CD14-positive monocyte (primary cell): ENCODE measurements around the gene HECW1. TPM values are rescaled to one million over a fixed set of nuclear protein-coding genes. Genes with fewer than 3 reads are reported as not detected.

Experiments used
- DNase-seq, 3 donors: peaks; one replicate each; pipeline ENCODE4 v3.0.0-alpha.2; 2011 to 2022
- H2AFZ ChIP-seq: 2 replicates; pipeline ENCODE4 v1.6.0; 2012; ENCODE audit warnings: mild to moderate bottlenecking, low read depth, low read length, inconsistent platforms; ENCODE audit not compliant: insufficient read depth, poor library complexity, severe bottlenecking
- H3K27ac ChIP-seq, 2 donors: 1 replicate in 1 of 2; 2 replicates in 1 of 2; pipeline ENCODE4 v1.5.1; 2012 to 2013; ENCODE audit warnings: low read length in 2 of 2, control low read depth in 1 of 2, inconsistent platforms in 1 of 2, low read depth in 1 of 2, mild to moderate bottlenecking in 1 of 2
- H3K27me3 ChIP-seq, 2 donors: one replicate each; pipeline versions ENCODE4 v1.6.0 to v1.6.1; 2011 to 2013; ENCODE audit warnings: low read length in 2 of 2; ENCODE audit not compliant: control insufficient read depth in 2 of 2, insufficient read depth in 2 of 2
- H3K36me3 ChIP-seq, 2 donors: replicated peaks in 1 of 2; 1 replicate in 1 of 2; 2 replicates in 1 of 2; pipeline versions ENCODE4 v1.5.1 to v1.6.1; 2012 to 2013; ENCODE audit warnings: low read length in 2 of 2, control low read depth in 1 of 2, inconsistent platforms in 1 of 2, mild to moderate bottlenecking in 1 of 2; ENCODE audit not compliant: insufficient read depth in 2 of 2, control insufficient read depth in 1 of 2
- H3K4me1 ChIP-seq, 2 donors: 1 replicate in 1 of 2; 2 replicates in 1 of 2; pipeline versions ENCODE4 v1.5.1 to v1.6.1; 2012 to 2013; ENCODE audit warnings: low read length in 2 of 2, control low read depth in 1 of 2, inconsistent platforms in 1 of 2, mild to moderate bottlenecking in 1 of 2, moderate library complexity in 1 of 2; ENCODE audit not compliant: insufficient read depth in 2 of 2, control insufficient read depth in 1 of 2
- H3K4me2 ChIP-seq: replicated peaks from 2 replicates; pipeline ENCODE3; 2012; ENCODE audit warnings: low read length, moderate library complexity, mild to moderate bottlenecking; ENCODE audit not compliant: poor library complexity, severe bottlenecking; ENCODE audit errors: extremely low read depth
- H3K4me3 ChIP-seq, 3 experiments: fragments of 200-600 bp in 1 of 3; sonication (generic) in 1 of 3; replicated peaks in 1 of 3; 1 replicate in 2 of 3; 2 replicates in 1 of 3; pipeline ENCODE4 v1.5.1; 2011 to 2013; ENCODE audit warnings: low read length in 3 of 3, mild to moderate bottlenecking in 3 of 3, control low read depth in 2 of 3, low read depth in 2 of 3, inconsistent platforms in 1 of 3, moderate library complexity in 1 of 3
- H3K79me2 ChIP-seq: 2 replicates; pipeline ENCODE4 v1.6.0; 2012; ENCODE audit warnings: mild to moderate bottlenecking, control low read depth, inconsistent platforms, low read length, moderate library complexity; ENCODE audit not compliant: insufficient read depth
- H3K9ac ChIP-seq: 2 replicates; pipeline ENCODE4 v1.6.0; 2017; ENCODE audit warnings: low read length, mild to moderate bottlenecking; ENCODE audit not compliant: insufficient read depth, poor library complexity, severe bottlenecking
- H3K9me3 ChIP-seq, 2 donors: replicated peaks in 1 of 2; 1 replicate in 1 of 2; 2 replicates in 1 of 2; pipeline versions ENCODE4 v1.5.1 to v1.6.1; 2012 to 2013; ENCODE audit warnings: low read length in 2 of 2, control low read depth in 1 of 2; ENCODE audit not compliant: control insufficient read depth in 1 of 2, insufficient read depth in 1 of 2
- H4K20me1 ChIP-seq: 2 replicates; pipeline ENCODE4 v1.6.0; 2012; ENCODE audit warnings: mild to moderate bottlenecking, low read length, control low read depth, moderate library complexity; ENCODE audit not compliant: insufficient read depth
- H3K27ac Mint-ChIP-seq, 7 donors: one replicate each; pipeline ENCODE4 v1.8.0; 2020; ENCODE audit warnings: mild to moderate bottlenecking in 7 of 7, mixed read lengths in 7 of 7, moderate library complexity in 6 of 7, inconsistent platforms in 2 of 7
- H3K27me3 Mint-ChIP-seq, 3 donors: one replicate each; pipeline ENCODE4 v1.8.0; 2021 to 2022; ENCODE audit warnings: low read depth in 3 of 3, mild to moderate bottlenecking in 3 of 3, mixed read lengths in 3 of 3, moderate library complexity in 3 of 3, inconsistent platforms in 1 of 3
- H3K36me3 Mint-ChIP-seq, 2 donors: one replicate each; pipeline ENCODE4 v1.8.0; 2020; ENCODE audit warnings: mixed read lengths in 2 of 2, inconsistent platforms in 1 of 2, mild to moderate bottlenecking in 1 of 2
- H3K4me1 Mint-ChIP-seq: one replicate; pipeline ENCODE4 v1.8.0; 2020; ENCODE audit warnings: mild to moderate bottlenecking, mixed read lengths
- H3K4me3 Mint-ChIP-seq, 2 donors: one replicate each; pipeline ENCODE4 v1.8.0; 2020; ENCODE audit warnings: mild to moderate bottlenecking in 2 of 2, mixed read lengths in 2 of 2, moderate library complexity in 1 of 2
- H3K9me3 Mint-ChIP-seq, 7 donors: one replicate each; pipeline ENCODE4 v1.8.0; 2020 to 2022; ENCODE audit warnings: mixed read lengths in 7 of 7, mild to moderate bottlenecking in 6 of 7, moderate library complexity in 6 of 7, inconsistent platforms in 2 of 7
- WGBS: methylation state at CpG from one replicate; pipeline ENCODE4 v1.1.5; 2013; ENCODE audit warnings: missing lambda C conversion rate; ENCODE audit not compliant: insufficient coverage; 5-methylcytosine and 5-hydroxymethylcytosine counted together
- intact Hi-C, 2 donors: fragments of 100-400 bp; cut with micrococcal nuclease; formaldehyde crosslinking; loops; one replicate each; pipeline versions ENCODE4 v1.15.0 to v1.15.1; 2023
- polyA plus RNA-seq, 3 donors: library from polyadenylated mRNA; depleted of rRNA in 1 of 3; unstranded in 2 of 3; stranded (reverse) in 1 of 3; fragments of 300-500 nt in 2 of 3; fragments of >200 nt in 1 of 3; fragmentation: Illumina TruSeq in 2 of 3; gene quantifications; 1 replicate in 2 of 3; 2 replicates in 1 of 3; pipeline ENCODE4 v1.2.3, GENCODE V29; 2012 to 2021
- TF ChIP-seq, protein P1 (sequence below): fragments of 200-600 bp; IDR thresholded peaks from one replicate; pipeline ENCODE4 v1.8.0; 2022; ENCODE audit warnings: antibody characterized with exemption, mild to moderate bottlenecking

The HECW1 gene
- polyA plus RNA-seq, 3 donors, result not detected

DNA sequence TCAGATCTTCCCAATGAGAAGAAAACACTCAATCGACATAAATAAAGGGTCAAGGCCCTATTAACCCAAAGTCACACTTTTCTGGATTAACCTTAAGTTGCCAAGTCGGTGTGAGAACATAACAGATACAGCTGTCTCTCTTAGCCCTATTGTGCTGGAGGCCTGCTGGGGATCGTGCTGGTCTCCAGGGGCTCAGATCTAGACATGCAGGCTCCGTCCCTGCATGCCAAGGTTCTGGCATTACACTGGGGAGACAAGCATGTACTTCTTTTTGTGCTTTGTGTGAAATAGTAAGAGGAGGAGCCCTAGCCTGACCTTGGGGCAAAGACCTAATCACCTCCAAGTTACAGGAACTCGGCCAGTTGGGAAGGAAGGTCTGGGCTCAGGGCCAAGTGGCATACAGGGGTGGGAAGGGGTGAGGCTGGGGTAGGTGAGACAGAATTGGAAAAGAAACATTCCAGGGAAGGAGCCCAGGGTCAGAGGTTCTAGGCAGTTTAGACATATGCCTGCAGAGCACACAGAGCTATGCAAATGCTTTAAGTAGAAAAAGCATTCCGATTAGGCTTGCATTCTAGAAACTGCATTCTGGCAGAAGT, 216.4 kb downstream of the HECW1 start:
- Histone ChIP-seq H3K4me1 (no peaks in the 10 kb centered on the region), H3K9me3 (no peaks in the 10 kb centered on the region), H3K27me3 (no peaks in the 10 kb centered on the region), H3K4me3 (no peak overlapping the region), H3K36me3 (no peaks in the 10 kb centered on the region), H4K20me1 (no peaks in the 10 kb centered on the region), H3K9ac (no peak overlapping the region), H2AFZ (no peak overlapping the region), H3K79me2 (no peaks in the 10 kb centered on the region), H3K4me2 (no peak overlapping the region), H3K27ac (no peak overlapping the region)
- H3K4me1 Mint-ChIP-seq, result no peaks in the 10 kb centered on the region
- H3K27ac Mint-ChIP-seq, result no peak overlapping the region
- H3K36me3 Mint-ChIP-seq, result no peaks in the 10 kb centered on the region
- 83% methylated on average over 4 of the region's 6 CpGs for WGBS
- DNase-seq, result no peak
- H3K9me3 Mint-ChIP-seq, result peaks cover 0 to 10% (median 0%) of the 10 kb centered on the region in 7 donors
- peaks cover 0 to 5% (median 2%) of the 10 kb centered on the region in 3 donors for H3K27me3 Mint-ChIP-seq
- TF ChIP-seq, protein P1, sequence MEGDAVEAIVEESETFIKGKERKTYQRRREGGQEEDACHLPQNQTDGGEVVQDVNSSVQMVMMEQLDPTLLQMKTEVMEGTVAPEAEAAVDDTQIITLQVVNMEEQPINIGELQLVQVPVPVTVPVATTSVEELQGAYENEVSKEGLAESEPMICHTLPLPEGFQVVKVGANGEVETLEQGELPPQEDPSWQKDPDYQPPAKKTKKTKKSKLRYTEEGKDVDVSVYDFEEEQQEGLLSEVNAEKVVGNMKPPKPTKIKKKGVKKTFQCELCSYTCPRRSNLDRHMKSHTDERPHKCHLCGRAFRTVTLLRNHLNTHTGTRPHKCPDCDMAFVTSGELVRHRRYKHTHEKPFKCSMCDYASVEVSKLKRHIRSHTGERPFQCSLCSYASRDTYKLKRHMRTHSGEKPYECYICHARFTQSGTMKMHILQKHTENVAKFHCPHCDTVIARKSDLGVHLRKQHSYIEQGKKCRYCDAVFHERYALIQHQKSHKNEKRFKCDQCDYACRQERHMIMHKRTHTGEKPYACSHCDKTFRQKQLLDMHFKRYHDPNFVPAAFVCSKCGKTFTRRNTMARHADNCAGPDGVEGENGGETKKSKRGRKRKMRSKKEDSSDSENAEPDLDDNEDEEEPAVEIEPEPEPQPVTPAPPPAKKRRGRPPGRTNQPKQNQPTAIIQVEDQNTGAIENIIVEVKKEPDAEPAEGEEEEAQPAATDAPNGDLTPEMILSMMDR, result no peak
- intact Hi-C loops, result no loop called here
- H3K4me3 Mint-ChIP-seq, result no peak overlapping the region

DNA sequence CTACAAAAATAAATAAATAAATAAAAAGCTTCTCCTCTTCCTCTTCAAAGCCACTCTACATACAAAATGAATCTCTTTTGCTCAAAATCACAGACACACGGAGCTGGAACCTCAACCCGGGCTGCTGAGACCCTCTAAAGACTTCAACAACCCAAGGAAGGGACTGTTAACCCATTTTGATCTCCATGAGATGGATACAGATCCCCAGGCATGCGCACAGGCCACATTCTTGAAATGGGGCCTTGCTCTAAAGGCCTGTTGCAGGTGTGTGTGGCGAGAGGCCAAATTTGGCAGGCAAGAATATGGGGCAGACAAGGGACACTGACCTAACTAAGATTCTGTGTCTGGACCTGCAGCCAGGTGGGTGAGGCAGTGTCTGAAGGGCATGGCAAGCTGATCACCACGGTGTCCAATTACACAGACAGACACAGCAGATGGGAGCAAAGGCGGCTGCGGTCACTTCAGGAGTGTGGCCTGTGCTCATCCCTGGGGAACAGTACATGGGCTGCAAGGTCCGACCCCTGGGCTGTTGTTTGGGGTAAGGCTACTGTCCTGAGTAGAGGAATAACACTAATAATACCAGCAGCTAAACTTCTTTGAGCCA, 219.8 kb downstream of the HECW1 start:
- WGBS, result 94% methylated on average over 2 of the region's 8 CpGs
- Mint-ChIP-seq H3K4me3 (no peak overlapping the region), H3K27ac (no peak overlapping the region), H3K9me3 (peaks cover 0 to 10% (median 3%) of the 10 kb centered on the region in 7 donors), H3K27me3 (peaks cover 2 to 7% (median 4%) of the 10 kb centered on the region in 3 donors), H3K4me1 (no peaks in the 10 kb centered on the region), H3K36me3 (no peaks in the 10 kb centered on the region)
- Histone ChIP-seq H3K9me3 (no peaks in the 10 kb centered on the region), H3K4me2 (no peak overlapping the region), H2AFZ (no peak overlapping the region), H3K4me3 (no peak overlapping the region), H3K36me3 (no peaks in the 10 kb centered on the region), H3K9ac (no peak overlapping the region), H3K4me1 (no peaks in the 10 kb centered on the region), H3K27me3 (no peaks in the 10 kb centered on the region), H3K79me2 (no peaks in the 10 kb centered on the region), H4K20me1 (no peaks in the 10 kb centered on the region), H3K27ac (no peak overlapping the region)
- TF ChIP-seq, protein P1, result no peak
- intact Hi-C loops, result no loop called here
- DNase-seq, result no peak
